CD4-positive, alpha-beta T cell treated with Interleukin-4 for 4 hours (primary cell): Measurements from ENCODE around the gene ACVR1C.

ENCODE experiments used
- DNase-seq: peaks from one replicate; pipeline ENCODE4 v3.0.0-alpha.2; 2020

ACVR1C gene

DNA sequence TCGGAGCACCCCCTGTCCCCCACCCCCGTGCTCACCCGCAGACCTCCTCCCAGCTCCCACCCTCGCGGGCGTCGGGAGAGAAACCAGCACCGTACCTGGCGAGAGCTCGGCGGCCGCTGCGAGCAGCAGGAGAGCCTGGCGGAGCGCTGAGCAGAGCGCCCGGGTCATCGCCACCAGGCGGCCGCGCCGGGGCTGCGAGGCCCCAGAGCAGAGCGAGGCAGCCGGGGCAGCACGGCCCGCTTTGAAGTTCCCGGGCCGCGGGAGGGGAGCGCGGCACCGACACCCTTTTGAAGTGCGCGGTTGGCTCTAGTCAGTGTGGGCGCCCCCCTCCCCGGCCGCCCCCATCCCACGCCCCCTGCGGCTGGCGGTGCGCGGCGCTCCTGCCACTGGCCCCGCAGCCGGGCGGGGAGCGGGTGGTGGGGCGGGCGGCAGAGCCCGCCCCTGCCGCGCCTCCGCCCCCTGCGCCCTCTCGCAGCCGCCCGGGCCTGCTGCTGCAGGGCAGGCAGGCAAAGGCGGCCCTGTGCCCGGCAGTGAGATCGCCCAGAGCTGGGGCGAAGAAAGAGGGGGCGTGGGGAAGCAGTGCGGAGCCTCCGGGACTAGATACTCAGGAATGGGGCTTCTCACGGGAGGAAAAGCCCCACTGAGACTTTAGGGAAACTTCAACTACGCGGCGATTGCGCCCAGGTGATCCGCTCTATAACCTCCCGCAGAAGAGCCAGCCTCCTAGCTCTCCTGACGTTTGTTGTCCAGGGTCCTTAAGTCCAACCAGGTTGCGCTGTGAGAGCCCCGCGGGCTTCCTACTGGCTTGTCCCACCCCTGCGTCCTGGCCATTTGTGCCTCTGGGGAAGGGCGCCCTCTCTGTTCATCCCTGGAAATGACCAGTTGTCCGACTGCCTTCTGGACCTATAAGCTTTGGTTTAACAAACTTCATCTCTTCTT lies at the start of gene ACVR1C:
Gene ACVR1C (minus strand): TSS at position 388 of the 939 bp plus-strand sequence. CDS start 220 bp downstream, at position 168.
- peak; percentile 61 for DNase-seq

DNA sequence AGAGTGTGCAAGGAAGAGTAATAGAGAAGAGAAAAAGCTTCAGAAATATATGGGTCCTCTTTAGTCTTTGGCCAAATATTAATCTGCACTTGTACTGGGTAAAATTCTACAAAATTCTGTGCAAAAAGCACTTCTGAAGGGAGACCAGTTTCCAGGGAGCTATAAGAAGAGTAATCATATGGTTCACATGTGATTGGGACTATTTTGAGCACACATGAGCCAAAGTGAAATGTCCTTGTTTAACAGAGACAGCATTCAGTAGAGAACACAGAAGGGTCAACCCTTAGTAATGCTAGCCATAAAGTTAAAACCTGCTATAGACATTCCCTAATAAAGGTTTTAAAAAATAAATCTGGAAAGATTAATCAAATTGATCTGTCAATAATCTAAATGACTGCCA lies 49.3 kb upstream of the ACVR1C start:
- DNase-seq = no peak

- DNase-seq = no peak
Observed at GRCh38 chr2:157672129-157672528, 43.5 kb upstream of the ACVR1C start.

- no peak for DNase-seq
Observed at GRCh38 chr2:157662401-157662800, 33.7 kb upstream of the ACVR1C start.

- DNase-seq = no peak
Observed at GRCh38 chr2:157661776-157662175, 33.1 kb upstream of the ACVR1C start.

DNA sequence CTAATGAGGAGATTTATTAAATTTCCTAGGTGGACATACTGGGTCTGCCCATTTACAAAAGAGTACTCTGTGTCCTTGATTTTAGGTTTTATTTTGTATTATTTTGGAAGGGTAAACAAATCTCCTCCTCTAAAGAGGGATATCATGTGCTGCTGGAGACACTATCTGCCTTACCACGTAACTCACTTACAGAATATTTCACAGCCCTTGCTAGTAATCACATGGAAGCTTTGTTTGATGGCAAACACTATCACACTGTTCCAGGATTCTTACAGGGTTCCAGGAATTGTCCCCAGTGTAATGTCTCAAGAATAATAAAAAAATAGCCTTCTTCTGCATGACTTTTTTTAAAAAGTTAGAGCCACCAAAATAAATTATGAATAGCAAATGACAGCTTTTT lies 29.2 kb upstream of the ACVR1C start:
- no peak for DNase-seq

DNA sequence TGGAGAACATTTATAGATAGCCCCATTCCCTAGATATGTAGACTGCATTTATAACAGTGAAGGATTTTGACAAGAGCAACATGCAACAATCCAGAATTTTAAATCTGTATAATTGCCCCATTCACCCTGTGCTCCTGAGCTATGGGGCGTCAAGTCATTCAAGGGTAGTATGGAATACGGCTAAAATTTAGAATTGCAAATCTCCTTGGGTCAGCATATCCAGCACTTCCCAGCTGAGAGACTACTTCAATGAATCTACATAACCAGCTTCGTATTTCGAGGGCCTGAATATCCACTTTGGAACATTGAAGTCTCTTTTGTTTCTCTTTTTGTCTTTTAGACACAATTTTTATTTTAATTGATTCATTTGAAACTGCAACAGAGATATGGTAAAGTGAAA lies 28.4 kb upstream of the ACVR1C start:
- DNase-seq = no peak

DNA sequence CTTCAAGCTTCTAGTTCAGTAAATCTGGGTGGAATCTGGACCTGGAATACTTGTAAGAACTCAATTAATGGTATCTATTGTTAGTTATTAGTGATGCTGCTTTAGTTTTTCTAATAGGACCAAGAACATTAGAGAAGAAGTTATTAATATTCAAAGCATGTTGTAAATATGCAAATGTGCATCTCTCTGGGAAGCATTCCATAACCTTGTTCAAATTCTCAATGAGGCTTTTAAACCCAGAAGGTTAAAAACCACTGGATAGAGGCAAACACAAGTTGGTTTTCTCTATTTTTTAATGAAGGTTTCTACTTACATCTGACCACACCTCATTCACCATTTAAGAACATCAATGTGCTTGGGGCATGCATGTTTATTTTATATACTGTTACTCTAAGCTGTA lies 16.1 kb upstream of the ACVR1C start:
- DNase-seq = no peak

DNA sequence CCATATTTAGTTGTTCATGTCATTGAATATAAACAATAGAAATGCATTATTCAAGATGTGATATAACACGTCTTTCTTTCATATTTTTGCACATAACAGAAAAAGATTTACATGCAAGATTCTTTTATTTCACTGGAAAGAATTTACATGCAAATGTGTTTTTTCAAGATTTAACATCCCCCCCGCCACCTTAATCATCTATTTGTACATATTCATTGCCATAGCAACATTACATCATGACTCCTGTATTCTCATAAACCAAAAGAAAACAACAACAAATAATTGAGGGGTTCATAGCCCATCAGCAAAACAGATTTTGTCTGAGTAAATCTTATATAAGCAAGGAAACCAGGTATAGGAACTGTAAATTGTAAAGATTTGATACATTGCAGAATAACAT lies 3.2 kb upstream of the ACVR1C start:
- DNase-seq = no peak

- peak; percentile 24 for DNase-seq
Observed at GRCh38 chr2:157627594-157628476, 829 bp downstream of the ACVR1C start.

- peak; percentile 26 for DNase-seq
Observed at GRCh38 chr2:157625296-157625695, 3.4 kb downstream of the ACVR1C start.

DNA sequence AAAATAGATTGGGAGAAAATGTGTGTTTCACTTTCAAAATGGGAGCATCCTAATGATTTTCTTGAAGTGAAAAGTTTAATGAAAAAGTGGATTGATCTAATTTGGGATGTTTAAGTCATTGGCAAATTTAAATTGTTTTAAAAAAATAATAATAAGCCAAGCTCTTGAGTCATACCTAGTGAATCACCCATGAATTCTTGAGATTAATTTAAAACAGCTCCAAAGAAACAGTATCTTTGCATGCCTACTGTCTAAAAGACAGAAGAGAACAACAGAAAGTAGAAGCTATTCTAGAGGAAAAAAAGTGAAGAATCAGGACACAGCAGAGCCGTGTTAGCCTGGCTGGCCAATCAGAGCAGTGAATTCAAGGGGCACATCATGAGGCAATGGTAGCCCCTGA lies 7.7 kb downstream of the ACVR1C start:
- DNase-seq = no peak

GRCh38 chr2:157611726-157612125 lies 16.9 kb downstream of the ACVR1C start:
- DNase-seq = no peak

DNA sequence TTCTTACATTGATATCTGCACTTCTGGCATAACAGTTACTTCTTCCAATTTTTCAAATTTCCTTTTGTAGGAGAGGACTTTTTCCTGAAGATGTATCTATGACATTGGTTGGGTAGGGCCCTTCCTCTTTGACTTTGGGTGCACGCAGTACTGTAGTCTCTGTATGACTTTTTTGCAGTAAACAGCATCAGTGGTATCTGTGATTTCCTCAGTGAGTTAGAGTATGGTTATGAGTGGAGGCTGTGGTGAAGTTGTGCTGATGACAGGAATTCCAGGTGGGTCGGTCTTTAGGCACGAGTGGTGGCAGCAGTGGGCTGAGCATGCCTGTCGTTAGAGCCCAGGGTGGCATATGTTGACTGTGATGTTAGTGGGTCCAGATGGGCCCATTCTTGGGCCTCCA lies 17.6 kb downstream of the ACVR1C start:
- DNase-seq = no peak

GRCh38 chr2:157606534-157606933 lies 22.1 kb downstream of the ACVR1C start:
- DNase-seq = no peak

DNA sequence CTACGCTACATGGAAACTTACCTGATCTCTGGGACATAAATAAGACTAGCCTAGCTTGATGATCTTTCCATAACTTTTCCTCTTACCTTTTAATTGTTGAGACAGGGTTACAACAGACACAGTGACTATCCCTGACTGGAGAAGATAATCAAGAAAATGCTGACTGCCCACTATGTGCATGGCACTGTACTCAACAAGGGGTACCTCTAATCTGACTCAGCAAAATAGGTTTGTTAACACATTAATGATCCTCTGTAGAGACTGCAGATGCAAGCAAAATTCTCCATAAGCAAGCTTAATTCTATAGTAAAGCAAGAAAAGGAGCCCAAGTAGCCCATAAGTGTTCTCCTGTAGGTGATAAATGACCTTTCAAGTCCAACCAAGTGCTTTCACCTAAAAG lies 25.5 kb downstream of the ACVR1C start:
- DNase-seq = no peak

DNA sequence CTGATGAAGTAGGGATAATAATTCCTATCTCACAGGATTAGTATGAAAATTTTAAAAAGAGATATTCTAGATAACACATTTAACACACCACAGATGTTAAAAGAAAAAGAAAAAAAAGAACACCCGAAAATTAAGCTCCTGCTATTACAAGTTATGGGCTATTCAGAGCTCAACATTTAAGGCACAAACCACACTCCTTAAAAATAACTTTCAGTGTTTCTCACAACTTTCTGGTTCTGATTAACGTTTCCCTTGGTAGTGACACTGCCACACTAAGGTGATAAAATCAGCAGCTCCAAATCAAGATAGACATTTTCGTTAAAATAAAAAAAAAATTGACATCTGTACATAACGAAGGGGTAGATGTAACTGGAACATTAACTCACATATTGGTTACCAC lies 26.9 kb downstream of the ACVR1C start:
- no peak for DNase-seq

DNA sequence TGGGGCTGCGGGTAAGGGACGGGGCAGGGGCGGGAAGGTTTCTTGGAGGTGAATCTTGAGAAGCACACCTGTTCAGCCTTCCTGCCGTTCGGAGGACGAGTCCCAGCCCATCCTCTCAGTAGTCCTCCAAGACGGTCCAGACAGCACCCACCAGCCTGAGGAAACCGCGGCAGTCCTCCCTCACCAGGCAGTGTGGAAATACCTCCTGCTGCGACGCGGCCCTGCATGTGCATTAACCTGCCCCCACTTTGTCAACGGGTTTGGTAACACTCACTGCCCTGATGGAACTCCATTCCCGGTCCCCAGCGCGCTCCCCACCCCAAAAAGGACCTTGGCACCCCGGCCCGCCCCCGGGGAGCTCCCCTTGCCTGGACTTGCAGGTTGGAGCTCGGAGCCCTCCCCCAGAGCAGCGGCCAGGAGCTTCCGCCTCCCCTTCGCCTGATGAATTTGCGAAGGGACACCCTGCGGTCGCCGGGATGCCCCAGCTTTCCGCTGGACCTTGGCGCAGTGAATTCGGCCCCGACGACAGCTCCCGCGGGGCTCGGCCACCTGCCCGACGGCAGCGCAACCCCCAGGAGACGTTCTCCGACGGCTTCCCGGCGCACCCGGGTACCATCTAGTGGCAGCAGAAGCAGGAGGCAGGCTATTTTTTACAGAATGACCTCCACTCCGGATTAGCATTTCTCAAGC lies 31.5 kb downstream of the ACVR1C start:
- peak; percentile 44 for DNase-seq

DNA sequence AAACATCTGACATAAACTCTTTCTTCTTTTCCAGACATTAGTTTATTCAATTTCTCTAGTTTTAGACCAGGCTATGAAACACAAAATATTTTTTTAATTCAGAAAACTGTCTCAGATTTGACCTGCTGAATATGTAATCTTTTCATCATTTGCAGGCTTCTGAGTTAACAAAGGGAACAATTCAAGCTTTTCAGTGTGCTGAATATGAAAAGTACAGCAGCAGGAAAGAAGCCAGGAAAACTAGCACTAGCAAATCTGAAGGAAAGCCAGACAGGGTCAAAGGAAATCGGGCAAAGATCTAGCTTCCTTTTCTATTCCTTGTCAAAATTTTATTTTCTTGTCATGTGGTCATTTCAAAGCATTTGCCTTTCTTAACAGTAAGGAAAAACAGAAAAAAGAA lies 35.3 kb downstream of the ACVR1C start:
- DNase-seq = no peak

- peak; percentile 14 for DNase-seq
Observed at GRCh38 chr2:157592948-157593347, 35.7 kb downstream of the ACVR1C start.

- DNase-seq = no peak
Observed at GRCh38 chr2:157592374-157592773, 36.3 kb downstream of the ACVR1C start.

DNA sequence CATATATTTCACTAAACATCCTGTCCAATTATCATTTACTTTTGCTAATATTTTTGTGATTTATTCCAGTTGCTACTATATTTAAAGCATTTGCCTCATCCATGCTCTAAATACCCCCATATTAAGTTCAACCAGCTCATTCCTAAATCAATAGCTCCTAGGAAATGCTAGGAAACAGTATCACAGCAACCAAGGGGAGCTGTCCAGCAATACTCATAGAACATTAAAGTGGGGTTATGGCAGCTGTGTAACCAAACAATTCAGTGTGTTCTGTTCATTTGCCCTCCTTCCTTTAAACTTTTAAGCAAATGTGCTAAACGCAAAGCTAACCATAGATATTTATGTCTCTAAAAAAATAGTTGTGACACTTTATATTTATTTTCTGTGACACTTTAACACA lies 41.1 kb downstream of the ACVR1C start:
- no peak for DNase-seq

- no peak for DNase-seq
Observed at GRCh38 chr2:157574165-157574564, 54.5 kb downstream of the ACVR1C start.
